Gastroesophageal sphincter (tissue), 4 donors: Measurements from ENCODE around the gene MMP7. TPM values are rescaled to one million over a fixed set of nuclear protein-coding genes. Genes with fewer than 3 reads are reported as not detected.

Experiments
- ATAC-seq: fragments of 150-250 bp; one replicate; pipeline ENCODE4 v1.9.1; 2016; ENCODE audit warnings: mild to moderate bottlenecking, moderate library complexity
- H3K27ac ChIP-seq, 4 donors: fragments of 200-600 bp; sonication (generic) in 3 of 4; 1 replicate in 3 of 4; 2 replicates in 1 of 4; pipeline ENCODE4 v1.5.1; 2016 to 2019
- H3K27me3 ChIP-seq: fragments of 200-600 bp; sonication (generic); one replicate; pipeline ENCODE4 v1.5.1; 2019
- H3K36me3 ChIP-seq, 2 donors: fragments of 200-600 bp; sonication (generic); one replicate each; pipeline ENCODE4 v1.5.1; 2019; ENCODE audit warnings: control low read depth in 1 of 2
- H3K4me1 ChIP-seq, 3 donors: fragments of 200-600 bp; sonication (generic); 1 replicate in 2 of 3; 2 replicates in 1 of 3; pipeline ENCODE4 v1.5.1; 2016 to 2019; ENCODE audit warnings: control low read depth in 2 of 3
- H3K4me3 ChIP-seq, 2 donors: fragments of 200-600 bp; sonication (generic); one replicate each; pipeline ENCODE4 v1.5.1; 2019; ENCODE audit warnings: mild to moderate bottlenecking in 1 of 2, moderate library complexity in 1 of 2
- H3K9me3 ChIP-seq, 3 donors: fragments of 200-600 bp; sonication (generic); one replicate each; pipeline ENCODE4 v1.5.1; 2017 to 2019; ENCODE audit warnings: control low read depth in 2 of 3
- CTCF ChIP-seq, 4 experiments: fragments of 200-600 bp in 2 of 4; fragments of 450-650 bp in 2 of 4; sonication (generic) in 1 of 4; IDR thresholded peaks; one replicate each; pipeline ENCODE4 v1.5.1; 2017 to 2019; ENCODE audit warnings: antibody characterized with exemption in 4 of 4, mild to moderate bottlenecking in 2 of 4, moderate library complexity in 2 of 4
- EP300 ChIP-seq: sonication (generic); formaldehyde crosslinking; IDR thresholded peaks from one replicate; pipeline ENCODE4 v1.6.1; 2017; ENCODE audit warnings: antibody characterized with exemption, mild to moderate bottlenecking
- POLR2A ChIP-seq, 2 donors: fragments of 450-650 bp; IDR thresholded peaks; one replicate each; pipeline ENCODE4 v1.6.1; 2017; ENCODE audit warnings: antibody characterized with exemption in 2 of 2, mild to moderate bottlenecking in 2 of 2, moderate library complexity in 1 of 2
- POLR2AphosphoS5 ChIP-seq: sonication (generic); formaldehyde crosslinking; IDR thresholded peaks from one replicate; pipeline ENCODE4 v1.6.1; 2017; ENCODE audit warnings: antibody characterized with exemption
- WGBS, 2 donors: methylation state at CpG; one replicate each; pipeline ENCODE4 v1.1.5; 2018; ENCODE audit warnings: low coverage in 1 of 2; 5-methylcytosine and 5-hydroxymethylcytosine counted together
- total RNA-seq, 4 donors: library from RNA; depleted of rRNA; stranded (reverse); fragments of >200 nt; gene quantifications; one replicate each; pipeline ENCODE4 v1.1.0, GENCODE V29; 2016

Gene MMP7
- 10 to 100 TPM in 1 of 4 donors, not detected in 3; 36.7 TPM for total RNA-seq

- no peak within 1 kb of the TSS for H3K27ac ChIP-seq
- WGBS, 2 donors: 58 to 63% methylated on average over 6 to 8 of the region's 8 CpGs
- H3K4me3 ChIP-seq: no peak within 1 kb of the TSS
- no peaks in the 10 kb centered on the region for H3K4me1 ChIP-seq
- no peaks in the 10 kb centered on the region for H3K9me3 ChIP-seq
- H3K27me3 ChIP-seq: no peaks in the 10 kb centered on the region
- TF ChIP-seq POLR2A (IDR thresholded peaks at IDR 0.05): no peak
- TF ChIP-seq CTCF (IDR thresholded peaks at IDR 0.05): no peak
- TF ChIP-seq POLR2AphosphoS5: no peak
- no peak for TF ChIP-seq EP300
- ATAC-seq: no peak
- H3K36me3 ChIP-seq: no peaks in the 10 kb centered on the region
These were observed at the start of gene MMP7 for GRCh38 chr11:102530558-102530957. MMP7 (minus strand) TSS chr11:102530747; CDS start chr11:102530700, 47 bp downstream.

- Histone ChIP-seq H3K27ac (no peak overlapping the region), H3K27me3 (no peaks in the 10 kb centered on the region), H3K9me3 (no peaks in the 10 kb centered on the region), H3K4me3 (no peak overlapping the region), H3K4me1 (no peaks in the 10 kb centered on the region), H3K36me3 (no peaks in the 10 kb centered on the region)
- WGBS, 2 donors: 80 to 86% methylated on average over 1 to 2 of the region's 2 CpGs
- no peak for TF ChIP-seq POLR2A (IDR thresholded peaks at IDR 0.05)
- no peak for TF ChIP-seq EP300
- no peak for TF ChIP-seq CTCF (IDR thresholded peaks at IDR 0.05)
- no peak for TF ChIP-seq POLR2AphosphoS5
- ATAC-seq: no peak
These were observed 47.2 kb upstream of the MMP7 start for GRCh38 chr11:102577723-102578122.

GRCh38 chr11:102577182-102577581 is 46.6 kb upstream of the MMP7 start:
- Histone ChIP-seq H3K9me3 (no peaks in the 10 kb centered on the region), H3K4me1 (no peaks in the 10 kb centered on the region), H3K4me3 (no peak overlapping the region), H3K36me3 (no peaks in the 10 kb centered on the region), H3K27ac (no peak overlapping the region), H3K27me3 (no peaks in the 10 kb centered on the region)
- TF ChIP-seq POLR2AphosphoS5 (no peak), CTCF (IDR thresholded peaks at IDR 0.05) (no peak), POLR2A (IDR thresholded peaks at IDR 0.05) (no peak), EP300 (no peak)
- ATAC-seq: no peak

- no peaks in the 10 kb centered on the region for H3K4me1 ChIP-seq
- H3K27ac ChIP-seq: no peak overlapping the region
- H3K4me3 ChIP-seq: no peak overlapping the region
- ATAC-seq: no peak
- no peaks in the 10 kb centered on the region for H3K36me3 ChIP-seq
- TF ChIP-seq CTCF (IDR thresholded peaks at IDR 0.05) (no peak), POLR2A (IDR thresholded peaks at IDR 0.05) (no peak), EP300 (no peak), POLR2AphosphoS5 (no peak)
- no peaks in the 10 kb centered on the region for H3K27me3 ChIP-seq
- no peaks in the 10 kb centered on the region for H3K9me3 ChIP-seq
- WGBS, 2 donors: 77 to 85% methylated on average over 3 of the region's 3 CpGs
These were observed 45.8 kb upstream of the MMP7 start for GRCh38 chr11:102576350-102576749.

- TF ChIP-seq POLR2A (IDR thresholded peaks at IDR 0.05) (no peak), EP300 (no peak), CTCF (IDR thresholded peaks at IDR 0.05) (no peak), POLR2AphosphoS5 (no peak)
- H3K27ac ChIP-seq: no peak overlapping the region
- no peak for ATAC-seq
These were observed 44.5 kb upstream of the MMP7 start for GRCh38 chr11:102575012-102575411.

More at GRCh38 chr11:102575012-102575411, 44.5 kb upstream of the MMP7 start:
- Histone ChIP-seq H3K27me3 (no peaks in the 10 kb centered on the region), H3K9me3 (no peaks in the 10 kb centered on the region), H3K36me3 (no peaks in the 10 kb centered on the region), H3K4me3 (no peak overlapping the region), H3K4me1 (no peaks in the 10 kb centered on the region)
- WGBS, 2 donors: 82 to 88% methylated on average over 2 of the region's 2 CpGs
